NCI-H345 (cell line): ENCODE data around the gene PSRC1.

Experiments used
- DNase-seq: peaks from one replicate; lab custom pipeline; 2025; lab: John Stamatoyannopoulos, UW

PSRC1 gene

DNA sequence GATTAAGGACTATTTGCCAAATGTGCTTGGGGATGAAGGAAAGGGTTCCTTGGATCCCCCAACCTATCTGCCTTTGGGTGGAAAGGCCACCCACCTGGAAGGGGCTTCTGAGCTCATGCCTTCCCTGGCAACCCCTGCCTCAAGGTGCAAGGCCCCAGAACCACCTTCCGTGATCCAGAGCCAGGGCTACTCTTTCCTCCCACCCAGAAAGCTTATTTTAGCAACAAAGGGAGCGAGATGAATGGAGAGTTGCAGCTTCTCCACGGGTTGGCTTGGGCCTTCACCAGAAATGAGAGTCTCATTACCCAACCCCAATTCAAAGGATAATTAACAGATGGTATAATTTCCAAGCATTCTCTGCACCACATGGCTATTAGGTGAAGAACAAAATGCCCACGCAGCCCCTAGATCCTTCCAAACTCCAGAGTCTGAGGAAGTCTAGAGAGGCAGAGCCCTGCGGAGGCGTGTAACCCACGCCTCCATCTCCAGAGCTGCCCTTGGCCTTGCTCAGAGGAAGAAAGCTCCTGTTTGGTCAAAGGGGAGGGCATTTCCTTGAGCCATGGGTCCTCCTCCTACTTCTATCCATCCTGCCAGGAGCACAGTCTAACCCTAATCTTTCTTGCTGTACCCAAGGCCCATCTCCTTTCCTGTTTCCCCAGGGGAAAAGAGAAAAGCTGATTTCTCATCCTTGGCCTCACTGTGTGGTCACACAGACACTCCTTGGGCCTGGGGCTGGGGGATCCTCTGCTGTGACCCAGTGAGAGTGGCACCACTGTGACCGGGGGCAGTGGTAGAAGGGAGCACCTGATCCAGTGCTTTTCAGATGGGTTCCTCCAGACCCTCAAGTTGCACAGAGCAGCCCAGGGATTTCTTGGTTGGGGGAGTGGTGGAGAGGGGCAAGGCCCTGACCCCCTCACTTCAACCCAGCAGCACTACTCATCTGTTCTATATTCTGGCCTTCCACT lies 35.3 kb downstream of the PSRC1 start:
- no peak for DNase-seq

DNA sequence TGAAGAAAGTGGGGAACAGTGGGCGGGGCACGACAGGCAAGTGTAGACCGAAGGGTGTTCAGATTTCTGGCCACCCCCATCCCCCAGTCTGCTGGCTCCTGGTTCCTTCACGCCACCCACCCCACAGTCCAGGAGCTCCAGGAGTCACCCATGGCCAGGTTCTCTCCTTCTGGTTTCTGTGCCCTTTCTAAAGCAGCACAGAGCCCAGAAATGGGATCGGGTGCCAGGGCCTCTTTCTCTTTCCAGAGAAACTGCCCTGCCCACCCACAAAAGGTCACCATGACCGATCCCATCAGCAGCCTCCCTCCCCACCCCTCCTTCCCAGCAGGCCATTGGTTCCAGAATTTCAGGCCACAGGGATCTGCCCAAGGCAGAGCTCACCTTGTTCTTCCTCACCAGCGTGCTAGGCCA lies 36.8 kb downstream of the PSRC1 start:
- DNase-seq, result no peak

DNA sequence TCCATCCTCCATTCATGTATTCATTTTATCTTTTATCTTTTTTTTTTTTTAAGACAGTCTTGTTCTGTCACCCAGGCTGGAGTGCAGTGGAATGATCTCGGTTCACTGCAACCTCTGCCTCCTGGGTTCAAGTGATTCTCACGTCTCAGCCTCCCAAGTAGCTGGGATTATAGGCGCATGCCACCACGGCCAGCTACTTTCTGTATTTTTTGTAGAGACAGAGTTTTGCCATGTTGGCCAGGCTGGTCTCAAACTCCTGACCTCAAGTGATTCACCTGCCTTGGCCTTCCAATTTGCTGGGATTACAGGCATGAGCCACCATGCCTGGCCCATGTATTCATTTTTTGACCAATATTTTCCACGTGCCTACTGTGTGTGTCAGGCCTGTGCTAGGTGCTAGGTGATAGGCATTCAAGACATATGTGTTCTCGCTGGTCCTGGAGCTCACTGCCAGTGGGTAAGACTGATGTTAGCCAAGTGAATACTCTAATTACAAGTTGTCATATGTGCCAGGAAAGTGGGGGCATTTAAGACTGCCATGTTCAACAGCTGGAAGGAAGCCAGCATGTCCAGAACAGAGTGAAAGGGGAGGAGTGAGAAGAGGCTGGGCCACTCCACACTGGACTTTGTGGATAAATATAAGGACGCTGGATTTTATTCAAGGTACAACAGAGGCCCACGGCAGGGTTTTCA lies 38.9 kb downstream of the PSRC1 start:
- no peak for DNase-seq

DNA sequence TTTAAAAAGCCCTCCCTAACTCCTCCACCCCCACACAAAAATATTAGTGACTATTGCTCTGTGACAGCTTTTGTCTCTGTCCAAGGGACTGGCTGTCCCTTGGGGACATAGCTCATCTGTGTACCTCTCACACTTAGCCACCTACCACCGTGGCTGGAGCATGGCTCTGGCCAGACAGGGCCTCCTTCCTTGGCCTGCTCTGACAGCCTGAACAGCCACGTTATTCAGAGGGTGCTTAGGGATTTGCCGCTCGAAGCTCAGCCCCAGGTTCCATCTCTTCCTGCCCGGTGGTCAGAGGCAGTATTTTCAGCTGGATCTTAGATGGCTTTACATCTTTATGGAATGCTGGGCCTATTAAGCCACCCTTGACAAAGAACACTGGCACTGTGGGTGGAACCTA lies 39.7 kb downstream of the PSRC1 start:
- DNase-seq, result no peak

DNA sequence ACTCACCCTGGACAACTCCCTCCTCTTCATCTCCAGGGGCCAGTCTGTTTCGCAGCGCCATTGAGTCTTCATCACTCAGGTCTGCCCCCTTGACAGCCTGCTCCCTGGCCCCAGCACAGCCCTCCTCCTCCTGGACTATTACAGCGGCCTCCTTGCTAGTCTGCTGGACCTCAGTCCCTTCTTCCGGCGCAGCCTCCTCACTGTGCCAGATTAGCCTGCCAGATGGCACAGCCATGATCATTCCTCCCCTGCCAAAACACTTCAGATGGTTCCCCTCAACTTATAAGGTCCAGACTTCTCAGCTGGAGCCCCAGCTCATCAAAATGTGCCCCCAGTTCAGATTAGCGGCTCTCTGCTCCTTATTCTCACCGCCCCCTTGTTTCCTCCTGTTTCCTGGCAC lies 40.6 kb downstream of the PSRC1 start:
- DNase-seq, result no peak

DNA sequence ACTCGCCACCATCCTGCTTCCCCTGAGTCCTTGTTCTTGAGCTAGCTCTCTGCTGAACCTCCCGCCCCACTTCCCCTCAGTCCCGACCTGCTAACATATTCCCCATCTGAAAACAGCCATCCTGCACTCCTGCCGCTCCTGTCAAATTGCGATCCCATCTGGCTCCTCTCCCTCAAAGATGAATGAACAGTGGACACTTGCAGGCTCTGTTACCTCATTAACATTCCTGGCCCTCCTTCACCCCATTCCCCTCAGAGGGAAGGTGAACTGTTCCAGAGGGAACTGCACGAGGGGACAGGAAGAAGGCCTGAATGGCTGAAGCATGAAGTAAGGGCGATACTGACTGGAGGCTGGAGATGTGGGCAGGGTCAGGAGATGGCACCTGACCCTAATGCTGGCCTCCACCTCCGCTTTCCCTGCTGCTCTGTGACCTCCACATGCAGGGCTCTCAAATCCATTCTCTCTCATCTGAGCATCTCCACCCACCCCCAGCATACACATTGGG lies 41.1 kb downstream of the PSRC1 start:
- no peak for DNase-seq

DNA sequence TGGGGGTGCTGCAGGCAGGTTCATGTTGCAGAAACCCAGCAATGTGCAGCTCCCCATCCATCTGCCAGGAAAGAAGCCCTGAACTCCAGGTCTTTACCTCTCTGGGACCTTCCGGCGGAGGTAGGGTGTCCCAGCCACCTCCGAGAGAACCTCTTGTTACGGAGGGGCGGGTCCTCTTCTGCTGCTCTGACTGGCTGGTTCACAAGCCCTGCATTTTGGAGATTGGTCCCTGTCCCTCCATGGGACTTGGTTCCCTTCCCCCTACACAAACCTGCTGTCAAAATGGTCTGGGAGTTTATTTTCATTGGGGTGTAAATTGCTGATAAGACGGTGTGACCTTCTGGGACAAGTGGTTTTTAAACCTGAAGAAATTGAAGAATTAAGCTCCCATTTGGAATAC lies 41.6 kb downstream of the PSRC1 start:
- no peak for DNase-seq

DNA sequence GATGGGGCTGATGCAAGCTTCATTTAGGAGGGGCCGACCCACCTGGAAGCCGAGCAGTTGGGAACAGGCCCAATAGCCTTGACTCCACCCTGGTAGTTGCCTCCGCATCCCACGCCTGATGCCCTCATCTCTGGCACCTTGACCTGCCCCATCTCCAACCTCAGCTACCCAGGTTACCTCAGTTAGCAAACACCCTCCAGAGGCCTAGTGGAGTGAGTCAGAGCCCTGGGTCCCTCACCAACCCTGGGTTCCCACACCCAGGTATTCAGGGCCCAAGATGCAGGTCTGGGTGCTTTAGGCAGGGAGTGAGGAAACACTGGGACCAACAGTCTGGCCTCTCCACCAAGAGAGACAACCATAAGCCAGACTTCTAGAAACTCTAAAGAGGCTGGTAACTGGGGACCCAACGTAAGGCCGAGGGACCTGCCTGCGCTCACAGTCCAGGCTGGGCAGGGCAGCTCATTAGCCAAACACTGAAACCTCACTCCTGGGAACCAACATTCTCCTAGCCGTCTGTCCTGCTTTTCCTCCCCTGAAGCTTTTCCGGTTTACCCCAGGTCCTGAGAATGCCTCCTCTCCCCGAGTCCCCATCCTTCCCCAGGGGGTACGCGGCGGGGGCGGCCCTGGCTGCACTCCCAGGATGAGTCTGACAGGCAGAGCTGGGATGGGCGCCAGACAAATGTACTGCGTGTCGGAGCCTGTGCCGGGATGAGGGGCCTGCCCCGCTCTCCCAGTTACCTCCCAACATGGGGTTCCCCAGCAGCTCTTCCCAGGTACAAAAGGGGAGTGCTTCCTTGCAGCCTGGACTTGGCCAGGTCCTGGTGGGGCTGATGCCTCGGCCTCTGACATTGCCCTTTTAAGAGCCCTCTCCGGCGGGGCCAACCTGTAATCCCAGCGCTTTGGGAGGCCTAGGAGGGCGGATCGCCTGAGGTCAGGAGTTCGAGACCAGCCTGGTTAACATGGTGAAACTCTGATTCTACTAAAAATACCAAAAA lies 42.5 kb downstream of the PSRC1 start:
- peak; percentile 72 for DNase-seq

DNA sequence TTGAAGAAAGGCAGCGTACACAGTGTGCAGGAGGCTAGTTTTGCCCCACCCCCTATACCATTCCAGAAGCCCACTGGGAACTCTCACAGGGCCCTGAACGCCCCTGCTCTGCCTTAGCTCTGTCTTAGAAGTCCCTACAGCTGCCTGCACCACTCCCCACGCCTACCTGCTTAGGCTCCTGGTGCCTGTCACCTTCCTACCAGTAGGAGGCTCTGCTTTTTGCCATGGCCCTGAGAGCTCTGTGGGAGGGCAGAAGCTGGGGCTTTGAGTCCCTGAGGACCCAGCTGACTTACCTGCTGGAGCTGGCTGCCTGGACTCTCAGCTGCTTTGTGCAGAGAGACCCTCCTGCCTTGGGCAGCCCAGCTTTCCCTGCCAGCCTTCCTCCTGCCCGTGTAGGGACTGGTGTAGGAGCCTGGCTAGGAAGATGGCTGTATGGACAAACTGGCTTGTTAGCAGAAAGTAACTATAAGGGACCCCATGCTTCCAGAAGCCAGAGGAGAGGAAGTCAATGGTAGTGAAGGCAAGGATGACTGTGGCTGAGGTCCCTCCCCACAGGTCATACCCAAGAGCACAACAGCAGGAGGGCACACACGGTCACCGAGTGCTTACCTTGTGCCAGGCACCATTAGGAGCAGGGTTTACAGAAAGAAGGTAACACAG lies 43.4 kb downstream of the PSRC1 start:
- peak; percentile 66 for DNase-seq

DNA sequence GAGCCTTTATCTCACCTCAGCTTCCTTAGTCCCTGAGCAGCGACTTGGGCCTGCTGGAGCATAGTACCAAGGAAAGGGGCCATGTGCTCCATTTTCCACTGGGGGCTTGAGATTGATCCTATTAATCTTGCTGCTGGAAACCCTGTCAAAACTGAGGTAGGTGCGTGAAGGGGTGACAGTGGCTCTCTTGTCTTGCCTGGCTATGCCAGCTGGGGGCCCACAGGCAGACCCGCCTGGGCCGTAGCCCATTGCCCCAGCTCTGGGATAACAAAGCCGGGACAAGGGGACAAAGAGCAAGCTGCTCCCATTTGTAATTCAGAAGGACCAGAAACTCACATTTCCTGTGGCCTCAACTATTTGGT lies 43.9 kb downstream of the PSRC1 start:
- no peak for DNase-seq

DNA sequence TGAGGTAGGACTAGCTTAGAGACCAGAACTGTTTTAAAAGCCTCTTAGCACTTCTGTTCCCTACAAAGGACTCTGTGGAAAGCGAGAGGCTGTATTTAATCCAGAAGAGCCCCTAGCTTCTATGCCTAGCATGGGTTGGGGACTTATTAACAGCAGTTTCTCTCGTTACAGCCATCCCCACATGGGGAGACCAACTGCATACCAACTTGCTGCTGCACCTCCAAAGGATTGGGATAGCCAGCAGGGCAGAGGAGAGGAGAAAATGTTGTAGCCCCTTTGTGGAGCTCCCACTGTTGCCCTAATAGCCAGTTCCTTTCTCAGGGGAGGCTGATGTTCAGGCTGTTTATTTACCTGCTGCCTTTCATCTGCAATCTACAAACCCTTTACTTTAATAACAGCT lies 44.6 kb downstream of the PSRC1 start:
- no peak for DNase-seq

DNA sequence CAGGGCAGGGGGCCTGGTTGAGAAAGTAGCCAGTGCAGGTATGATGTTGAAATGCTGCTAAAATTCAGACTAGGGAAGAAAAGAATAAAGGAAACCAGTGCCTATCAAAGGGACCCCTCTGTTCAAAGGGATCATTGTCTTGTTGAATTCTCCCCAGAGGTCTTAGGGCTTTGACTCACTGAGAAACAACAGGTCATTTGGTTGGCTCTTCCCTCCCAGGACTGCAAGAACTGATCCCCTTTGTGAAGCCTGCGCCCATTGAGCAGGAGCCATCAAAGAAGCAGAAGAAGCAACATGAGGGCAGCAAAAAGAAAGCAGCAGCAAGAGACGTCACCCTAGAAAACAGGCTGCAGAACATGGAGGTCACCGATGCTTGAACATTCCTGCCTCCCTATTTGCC lies 45.4 kb downstream of the PSRC1 start:
- no peak for DNase-seq

DNA sequence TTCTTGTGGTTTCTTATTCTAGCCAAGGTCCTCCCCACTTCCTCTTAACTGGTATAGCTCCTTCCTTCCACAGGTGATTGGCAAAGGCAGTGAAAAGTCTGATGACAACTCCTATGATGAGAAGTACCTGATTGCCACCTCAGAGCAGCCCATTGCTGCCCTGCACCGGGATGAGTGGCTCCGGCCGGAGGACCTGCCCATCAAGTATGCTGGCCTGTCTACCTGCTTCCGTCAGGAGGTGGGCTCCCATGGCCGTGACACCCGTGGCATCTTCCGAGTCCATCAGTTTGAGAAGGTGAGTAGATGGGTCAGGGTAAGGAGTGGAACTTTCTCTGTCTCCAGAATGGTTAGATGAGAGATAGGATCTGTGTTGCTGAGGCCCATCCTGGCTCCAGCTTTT lies 47.8 kb downstream of the PSRC1 start:
- no peak for DNase-seq

DNA sequence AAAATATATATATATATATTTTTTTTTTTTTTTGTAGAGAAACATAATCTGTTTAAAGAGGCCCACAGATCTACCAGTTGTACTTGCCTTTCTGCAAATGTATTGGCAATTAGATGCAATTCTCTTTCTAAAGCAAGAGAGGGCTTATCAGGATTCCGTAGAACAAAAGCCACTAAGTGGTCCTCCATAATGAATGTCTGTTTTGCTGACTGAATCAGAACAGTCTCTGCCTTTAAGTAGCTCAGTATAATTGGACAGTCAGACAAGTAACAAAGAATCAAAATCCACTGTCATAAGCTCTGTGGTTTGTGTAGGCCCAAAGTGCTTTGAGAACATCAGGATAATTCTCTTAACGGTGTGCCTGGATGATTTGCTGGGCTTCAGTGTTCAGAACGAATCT lies 51.9 kb downstream of the PSRC1 start:
- no peak for DNase-seq
